ENCODE data around the gene EXOSC5. TPM values are rescaled to one million over a fixed set of nuclear protein-coding genes. Genes with fewer than 3 reads are reported as not detected.

Gene EXOSC5
- total and polyA plus RNA-seq, 10 of the 15 experiments (the other 5 are each of a cell fraction or from before 2014, with no cell fraction given), result 15.8 to 123 (median 52.7) TPM

GRCh38 chr19:41353466-41354342, 43.5 kb downstream of the EXOSC5 start, which contains the start of gene TGFB1 (continued):
- TF ChIP-seq CBFB (IDR thresholded peaks at IDR 0.05; ENCODE audit: low read depth) (peak; percentile 54; the same call in 1 of the 2 replicates), NBN (IDR thresholded peaks at IDR 0.05) (peak; percentile 77), ZBTB40 (IDR thresholded peaks at IDR 0.05; ENCODE audit: borderline replicate concordance) (0 out of 2 replicates have a peak, but pooled peaks have one; percentile 23), FOS (IDR thresholded peaks at IDR 0.05; ENCODE audit: borderline replicate concordance, extremely low read depth, insufficient read length) (no peak), ZNF24 (IDR thresholded peaks at IDR 0.05) (no peak), CBX5 (IDR thresholded peaks at IDR 0.05; ENCODE audit: low read depth) (no peak; the same call in 1 of the 2 replicates), ZBED1 (IDR thresholded peaks at IDR 0.05; ENCODE audit: borderline replicate concordance) (no peak), MYC (IDR thresholded peaks at IDR 0.05; ENCODE audit: insufficient read depth, insufficient read length, insufficient replicate concordance, low read length, severe bottlenecking) (no peak), SMARCA5 (IDR thresholded peaks at IDR 0.05) (peak; percentile 51; the same call in 1 of the 2 replicates), GATAD2B (conservative IDR thresholded peaks at IDR 0.05; ENCODE audit: low read depth) (peak; percentile 83), WRNIP1 (IDR thresholded peaks at IDR 0.05; ENCODE audit: borderline replicate concordance, low read depth, low read length) (no peak), RUNX3 (IDR thresholded peaks at IDR 0.05; ENCODE audit: low read length) (peak; percentile 85), ZZZ3 (IDR thresholded peaks at IDR 0.05; ENCODE audit: control insufficient read depth, insufficient read length, low read depth) (no peak), BHLHE40 (IDR thresholded peaks at IDR 0.05; ENCODE audit: borderline replicate concordance in 1 of 2, low read depth in 2 of 2, low read length in 1 of 2) (peak; percentile 62 to 68; a peak in 3 of 4 replicates), EP300 (IDR thresholded peaks at IDR 0.05; ENCODE audit: borderline replicate concordance in 1 of 2, control insufficient read depth in 1 of 2, low read depth in 2 of 2, low read length in 2 of 2) (peak in 1 of 2 experiments; percentile 27; a peak in 1 of 4 replicates), STAT3 (IDR thresholded peaks at IDR 0.05; ENCODE audit: low read depth, low read length) (no peak), RAD21 (IDR thresholded peaks at IDR 0.05; ENCODE audit: insufficient read depth, low read depth, low read length) (peak; percentile 56), IRF5 (IDR thresholded peaks at IDR 0.05; ENCODE audit: borderline replicate concordance) (peak; percentile 74; the same call in 1 of the 2 replicates), IRF3 (IDR thresholded peaks at IDR 0.05) (0 out of 2 replicates have a peak, but pooled peaks have one; percentile 36), MTA2 (IDR thresholded peaks at IDR 0.05; ENCODE audit: low read depth) (0 out of 2 replicates have a peak, but pooled peaks have one; percentile 22), GABPA (IDR thresholded peaks at IDR 0.05; ENCODE audit: low read depth) (no peak), IKZF1 (conservative IDR thresholded peaks at IDR 0.05) (peak; percentile 82), NFIC (IDR thresholded peaks at IDR 0.05; ENCODE audit: low read depth, low read length) (no peak), SMC3 (IDR thresholded peaks at IDR 0.05; ENCODE audit: borderline replicate concordance, low read length) (peak; percentile 64)

Measured in GM12878 (cell line).